Keratinocyte (primary cell): Measurements from ENCODE around the gene SBSN. TPM values are rescaled to one million over a fixed set of nuclear protein-coding genes. Genes with fewer than 3 reads are reported as not detected.

Experiments used
- DNase-seq: peaks from one replicate; pipeline ENCODE4 v3.0.0-alpha.2; 2011; ENCODE audit warnings: low read depth, missing footprints, low spot score
- FAIRE-seq: peaks from 2 replicates; lab custom pipeline; 2011; peaks lifted over from hg19 to GRCh38; lab: Jason Lieb, UNC
- H2AFZ ChIP-seq: 2 replicates; pipeline ENCODE4 v1.6.0; 2012; ENCODE audit warnings: low read length, control low read depth, inconsistent platforms; ENCODE audit not compliant: control insufficient read depth
- H3K27ac ChIP-seq: 2 replicates; pipeline ENCODE4 v1.5.1; 2011; ENCODE audit warnings: low read length; ENCODE audit not compliant: control insufficient read depth, insufficient read depth
- H3K27me3 ChIP-seq: 3 replicates; pipeline ENCODE4 v1.6.0; 2011; ENCODE audit warnings: low read length; ENCODE audit not compliant: control insufficient read depth, insufficient read depth; ENCODE audit errors: extremely low read depth
- H3K36me3 ChIP-seq, 2 experiments: 2 replicates in 1 of 2; 3 replicates in 1 of 2; pipeline ENCODE4 v1.5.1; 2011; ENCODE audit warnings: low read length in 2 of 2, mild to moderate bottlenecking in 1 of 2; ENCODE audit not compliant: control insufficient read depth in 2 of 2, insufficient read depth in 2 of 2; ENCODE audit errors: extremely low read depth in 1 of 2
- H3K4me1 ChIP-seq: 3 replicates; pipeline ENCODE4 v1.5.1; 2011; ENCODE audit warnings: low read length; ENCODE audit not compliant: control insufficient read depth, insufficient read depth; ENCODE audit errors: extremely low read depth
- H3K4me2 ChIP-seq: 3 replicates; pipeline ENCODE4 v1.6.0; 2011; ENCODE audit warnings: low read depth, low read length; ENCODE audit not compliant: control insufficient read depth, insufficient read depth; ENCODE audit errors: extremely low read depth
- H3K4me3 ChIP-seq, 3 experiments: fragments of 200-600 bp in 1 of 3; sonication (generic) in 1 of 3; 2 replicates in 2 of 3; 3 replicates in 1 of 3; pipeline ENCODE4 v1.5.1; 2011 to 2016; ENCODE audit warnings: low read length in 3 of 3, mild to moderate bottlenecking in 3 of 3, control low read depth in 2 of 3, inconsistent platforms in 1 of 3, low read depth in 1 of 3, mixed read lengths in 1 of 3, mixed run types in 1 of 3, moderate library complexity in 1 of 3; ENCODE audit not compliant: control insufficient read depth in 2 of 3, insufficient read depth in 2 of 3; ENCODE audit errors: extremely low read depth in 1 of 3
- H3K79me2 ChIP-seq: 2 replicates; pipeline ENCODE4 v1.6.0; 2012; ENCODE audit warnings: low read length; ENCODE audit not compliant: control insufficient read depth, insufficient read depth
- H3K9ac ChIP-seq: 3 replicates; pipeline ENCODE4 v1.6.0; 2011; ENCODE audit warnings: low read length; ENCODE audit not compliant: control insufficient read depth, insufficient read depth; ENCODE audit errors: extremely low read depth
- H3K9me1 ChIP-seq: 3 replicates; pipeline ENCODE4 v1.6.0; 2011; ENCODE audit warnings: low read length; ENCODE audit not compliant: control insufficient read depth, insufficient read depth; ENCODE audit errors: extremely low read depth
- H3K9me3 ChIP-seq: 2 replicates; pipeline ENCODE4 v1.5.1; 2012; ENCODE audit warnings: low read depth, low read length; ENCODE audit not compliant: control insufficient read depth
- H4K20me1 ChIP-seq: 3 replicates; pipeline ENCODE4 v1.6.0; 2011; ENCODE audit warnings: low read length; ENCODE audit not compliant: control insufficient read depth, insufficient read depth; ENCODE audit errors: extremely low read depth
- EZH2 ChIP-seq: IDR thresholded peaks from one replicate; pipeline ENCODE4 v1.6.1; 2012; ENCODE audit warnings: inconsistent platforms, mild to moderate bottlenecking, low read length, moderate library complexity
- dilution Hi-C: fragments of 300-500 bp; cut with MboI; formaldehyde crosslinking; loops from one replicate; pipeline ENCODE4 v1.7.0; 2020; ENCODE audit warnings: low sequenced_read_pairs; ENCODE audit not compliant: extremely low pct_ligation_motif_present
- polyA plus RNA-seq, 5 experiments: library from polyadenylated mRNA; depleted of rRNA in 3 of 5; stranded (reverse) in 3 of 5; stranded (forward) in 1 of 5; unstranded in 1 of 5; fragments of >200 nt; gene quantifications; 1 replicate in 1 of 5; 2 replicates in 3 of 5; 3 replicates in 1 of 5; pipeline versions ENCODE4 v1.2.1 to v1.2.3, GENCODE V29; 2011 to 2012; ENCODE audit warnings: missing spikeins in 2 of 5, low read depth in 1 of 5, low replicate concordance in 1 of 5
- TF ChIP-seq, protein P1 (sequence below), 3 experiments: IDR thresholded peaks in 1 of 3; conservative IDR thresholded peaks in 1 of 3; optimal IDR thresholded peaks in 1 of 3; 2 replicates in 2 of 3; 3 replicates in 1 of 3; pipeline versions ENCODE3 to v1.5.1; 2011; ENCODE audit warnings: low read length in 3 of 3, mild to moderate bottlenecking in 3 of 3, moderate library complexity in 2 of 3, control low read depth in 1 of 3, inconsistent platforms in 1 of 3; ENCODE audit not compliant: insufficient read depth in 2 of 3; ENCODE audit errors: extremely low read depth in 1 of 3

SBSN gene
- polyA plus RNA-seq, 1 donor (not counting 4 experiments of a cell fraction or from before 2014, with no cell fraction given), result 49.0 TPM

DNA sequence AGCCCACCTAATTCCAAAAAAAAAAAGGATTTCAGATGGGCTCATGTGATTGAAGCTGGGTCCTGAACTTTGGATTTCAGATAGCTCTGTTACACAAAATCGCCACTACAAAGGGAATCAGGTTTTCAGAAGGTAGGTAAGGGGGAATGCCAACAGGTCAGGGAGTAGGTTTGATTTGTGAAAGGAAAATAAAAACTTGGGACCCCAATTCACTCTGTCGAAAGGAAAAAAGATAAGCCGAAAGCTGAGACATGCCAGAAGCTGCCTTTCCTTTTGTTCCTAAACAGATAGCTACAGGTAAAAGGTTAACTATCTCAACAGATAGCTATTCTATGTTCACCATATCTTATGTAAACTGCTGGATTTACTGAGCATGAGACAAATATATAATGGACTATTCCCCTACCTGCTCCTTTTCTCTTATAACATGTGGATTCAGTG lies 41.8 kb downstream of the SBSN start:
- DNase-seq, result no peak
- H3K9me1 ChIP-seq, result no peaks in the 10 kb centered on the region
- dilution Hi-C loops, result no loop called here
- H3K36me3 ChIP-seq, result no peaks in the 10 kb centered on the region
- TF ChIP-seq, protein P1, sequence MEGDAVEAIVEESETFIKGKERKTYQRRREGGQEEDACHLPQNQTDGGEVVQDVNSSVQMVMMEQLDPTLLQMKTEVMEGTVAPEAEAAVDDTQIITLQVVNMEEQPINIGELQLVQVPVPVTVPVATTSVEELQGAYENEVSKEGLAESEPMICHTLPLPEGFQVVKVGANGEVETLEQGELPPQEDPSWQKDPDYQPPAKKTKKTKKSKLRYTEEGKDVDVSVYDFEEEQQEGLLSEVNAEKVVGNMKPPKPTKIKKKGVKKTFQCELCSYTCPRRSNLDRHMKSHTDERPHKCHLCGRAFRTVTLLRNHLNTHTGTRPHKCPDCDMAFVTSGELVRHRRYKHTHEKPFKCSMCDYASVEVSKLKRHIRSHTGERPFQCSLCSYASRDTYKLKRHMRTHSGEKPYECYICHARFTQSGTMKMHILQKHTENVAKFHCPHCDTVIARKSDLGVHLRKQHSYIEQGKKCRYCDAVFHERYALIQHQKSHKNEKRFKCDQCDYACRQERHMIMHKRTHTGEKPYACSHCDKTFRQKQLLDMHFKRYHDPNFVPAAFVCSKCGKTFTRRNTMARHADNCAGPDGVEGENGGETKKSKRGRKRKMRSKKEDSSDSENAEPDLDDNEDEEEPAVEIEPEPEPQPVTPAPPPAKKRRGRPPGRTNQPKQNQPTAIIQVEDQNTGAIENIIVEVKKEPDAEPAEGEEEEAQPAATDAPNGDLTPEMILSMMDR (optimal IDR thresholded peaks at IDR 0.05 in 1 of 3, IDR thresholded peaks at IDR 0.05 in 1 of 3, conservative IDR thresholded peaks at IDR 0.05 in 1 of 3; ENCODE audit: extremely low read depth in 1 of 3, insufficient read depth in 2 of 3, low read length in 3 of 3), result no peak
- no peak for TF ChIP-seq EZH2
- no peak overlapping the region for H3K4me2 ChIP-seq
- no peaks in the 10 kb centered on the region for H3K9me3 ChIP-seq
- H3K79me2 ChIP-seq, result no peaks in the 10 kb centered on the region
- no peaks in the 10 kb centered on the region for H3K4me1 ChIP-seq
- H3K27me3 ChIP-seq, result peaks cover 13% of the 10 kb centered on the region
- H3K9ac ChIP-seq, result no peak overlapping the region
- H2AFZ ChIP-seq, result no peak overlapping the region
- no peak for FAIRE-seq
- no peak overlapping the region for H3K4me3 ChIP-seq
- H3K27ac ChIP-seq, result no peak overlapping the region
- H4K20me1 ChIP-seq, result no peaks in the 10 kb centered on the region

DNA sequence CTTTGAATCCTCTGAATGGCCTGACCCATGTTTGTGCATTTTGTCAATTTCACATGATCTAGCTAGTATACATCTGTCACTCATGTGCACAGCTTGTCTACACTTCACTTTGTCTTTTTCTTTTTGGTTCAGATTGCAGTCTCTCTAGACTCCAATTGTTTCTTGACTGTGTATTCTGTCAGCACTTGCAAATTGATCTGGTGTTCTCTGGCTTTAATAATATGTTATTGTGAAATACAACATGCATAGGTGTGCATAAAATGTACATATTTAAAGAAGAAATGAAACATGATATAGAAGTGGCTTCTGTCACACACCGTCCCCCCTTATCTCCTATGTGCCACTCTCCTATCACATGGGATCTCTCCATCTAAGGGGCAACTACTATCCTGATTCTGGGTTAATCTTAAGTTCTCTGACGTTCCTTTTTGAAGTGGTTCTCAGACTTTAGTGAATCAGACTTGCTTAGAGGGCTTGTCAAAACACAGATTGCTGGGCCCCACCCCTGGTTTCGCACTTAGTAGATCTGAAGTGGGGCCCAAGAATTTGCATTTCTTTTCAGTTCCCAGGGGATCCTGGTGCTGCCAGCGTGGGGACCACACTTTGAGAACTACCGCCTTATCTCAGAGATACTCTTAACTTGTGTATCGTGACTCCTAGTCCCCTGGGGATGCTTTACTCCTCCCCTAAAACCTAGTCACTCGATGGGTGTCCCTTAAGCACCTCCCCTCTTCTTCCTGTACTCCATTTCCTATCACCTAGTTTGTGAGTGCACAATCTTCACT lies 43.7 kb downstream of the SBSN start:
- Histone ChIP-seq H3K9me3 (no peaks in the 10 kb centered on the region), H3K27me3 (peaks cover 6% of the 10 kb centered on the region), H3K9ac (no peak overlapping the region), H3K9me1 (no peaks in the 10 kb centered on the region), H3K4me1 (no peaks in the 10 kb centered on the region), H2AFZ (no peak overlapping the region), H3K36me3 (no peaks in the 10 kb centered on the region), H3K79me2 (no peaks in the 10 kb centered on the region), H3K27ac (no peak overlapping the region), H3K4me3 (no peak overlapping the region), H4K20me1 (no peaks in the 10 kb centered on the region), H3K4me2 (no peak overlapping the region)
- no peak for DNase-seq
- dilution Hi-C loops, result no loop called here
- no peak for FAIRE-seq
- TF ChIP-seq, protein P1 (optimal IDR thresholded peaks at IDR 0.05 in 1 of 3, IDR thresholded peaks at IDR 0.05 in 1 of 3, conservative IDR thresholded peaks at IDR 0.05 in 1 of 3; ENCODE audit: extremely low read depth in 1 of 3, insufficient read depth in 2 of 3, low read length in 3 of 3), result no peak
- TF ChIP-seq EZH2, result no peak
